ENCODE data around the gene PAK6.

PAK6 gene

GRCh38 chr15:40325188-40325587 is 86.3 kb downstream of the PAK6 start:
- DNase-seq (ENCODE audit: low read depth, low spot score): no peak

DNA sequence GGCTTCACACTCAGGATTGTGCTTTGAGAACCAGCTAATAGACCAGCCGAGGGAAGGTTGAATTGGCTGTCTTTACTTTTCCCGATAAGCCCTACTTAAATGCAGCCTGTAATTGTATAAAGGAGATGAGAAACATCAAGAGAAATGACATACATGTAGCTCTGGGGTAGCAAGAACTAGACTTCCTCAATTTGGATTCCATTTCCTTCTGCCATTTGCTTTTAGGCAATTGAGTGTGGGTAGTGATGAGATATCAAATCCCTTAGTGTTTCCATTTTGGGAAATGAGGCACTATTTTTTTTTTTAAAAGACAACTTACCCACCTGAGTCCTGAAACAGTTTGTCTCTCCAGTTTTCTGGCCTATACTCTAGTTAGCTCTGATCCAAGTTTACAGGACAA is 86.8 kb downstream of the PAK6 start:
- DNase-seq (ENCODE audit: low read depth, low spot score): no peak
- H3K27ac ChIP-seq: no peak overlapping the region

More at GRCh38 chr15:40325188-40325587, 86.3 kb downstream of the PAK6 start:
- no peak overlapping the region for H3K27ac ChIP-seq
